Vagina (tissue), 2 donors: Measurements from ENCODE around the gene DKKL1.

ENCODE experiments used
- POLR2A ChIP-seq, 2 donors: fragments of 450-650 bp; IDR thresholded peaks; one replicate each; pipeline ENCODE4 v1.6.1; 2017; ENCODE audit warnings: antibody characterized with exemption in 2 of 2, mild to moderate bottlenecking in 2 of 2, moderate library complexity in 2 of 2
- POLR2AphosphoS5 ChIP-seq, 2 donors: sonication (generic); formaldehyde crosslinking; IDR thresholded peaks; one replicate each; pipeline ENCODE4 v1.9.0; 2017; ENCODE audit warnings: antibody characterized with exemption in 2 of 2, mild to moderate bottlenecking in 2 of 2, low read depth in 1 of 2; ENCODE audit not compliant: insufficient read depth in 1 of 2
- TF ChIP-seq, protein P1 (sequence below), 3 experiments: fragments of 450-650 bp in 2 of 3; fragments of 200-600 bp in 1 of 3; sonication (generic) in 1 of 3; IDR thresholded peaks; one replicate each; pipeline ENCODE4 v1.5.1; 2017 to 2019; ENCODE audit warnings: antibody characterized with exemption in 3 of 3, mild to moderate bottlenecking in 2 of 3, moderate library complexity in 2 of 3

- no peak for TF ChIP-seq POLR2AphosphoS5 (IDR thresholded peaks at IDR 0.05; ENCODE audit: insufficient read depth in 1 of 2, low read depth in 1 of 2)
- TF ChIP-seq, protein P1, sequence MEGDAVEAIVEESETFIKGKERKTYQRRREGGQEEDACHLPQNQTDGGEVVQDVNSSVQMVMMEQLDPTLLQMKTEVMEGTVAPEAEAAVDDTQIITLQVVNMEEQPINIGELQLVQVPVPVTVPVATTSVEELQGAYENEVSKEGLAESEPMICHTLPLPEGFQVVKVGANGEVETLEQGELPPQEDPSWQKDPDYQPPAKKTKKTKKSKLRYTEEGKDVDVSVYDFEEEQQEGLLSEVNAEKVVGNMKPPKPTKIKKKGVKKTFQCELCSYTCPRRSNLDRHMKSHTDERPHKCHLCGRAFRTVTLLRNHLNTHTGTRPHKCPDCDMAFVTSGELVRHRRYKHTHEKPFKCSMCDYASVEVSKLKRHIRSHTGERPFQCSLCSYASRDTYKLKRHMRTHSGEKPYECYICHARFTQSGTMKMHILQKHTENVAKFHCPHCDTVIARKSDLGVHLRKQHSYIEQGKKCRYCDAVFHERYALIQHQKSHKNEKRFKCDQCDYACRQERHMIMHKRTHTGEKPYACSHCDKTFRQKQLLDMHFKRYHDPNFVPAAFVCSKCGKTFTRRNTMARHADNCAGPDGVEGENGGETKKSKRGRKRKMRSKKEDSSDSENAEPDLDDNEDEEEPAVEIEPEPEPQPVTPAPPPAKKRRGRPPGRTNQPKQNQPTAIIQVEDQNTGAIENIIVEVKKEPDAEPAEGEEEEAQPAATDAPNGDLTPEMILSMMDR (IDR thresholded peaks at IDR 0.05) = no peak
- TF ChIP-seq POLR2A (IDR thresholded peaks at IDR 0.05) = no peak
These were observed 39.9 kb downstream of the DKKL1 start for GRCh38 chr19:49403404-49404187.
